Measurements from ENCODE around the gene ANAPC5. TPM values are rescaled to one million over a fixed set of nuclear protein-coding genes. Genes with fewer than 3 reads are reported as not detected.

Gene ANAPC5
- total RNA-seq, 1 experiment from 2014 or later, result 101 TPM

- Mint-ChIP-seq H3K36me3 (ENCODE audit: insufficient read depth in 1 of 3, low read depth in 3 of 3) (peaks cover 31 to 56% (median 49%) of the 10 kb centered on the region in 3 experiments; a peak in 6 of 7 replicates), H3K27ac (peak overlapping the region in 2 of 3 experiments; percentile 9 to 54; a peak in 3 of 7 replicates), H3K27me3 (ENCODE audit: low read depth) (no peaks in the 10 kb centered on the region), H3K4me1 (no peaks in the 10 kb centered on the region), H3K4me3 (no peak overlapping the region), H3K9me3 (no peaks in the 10 kb centered on the region)
- Histone ChIP-seq H3K27me3 (ENCODE audit: insufficient read depth, low read length) (no peaks in the 10 kb centered on the region), H2AFZ (ENCODE audit: low read length) (no peak overlapping the region), H3K79me2 (ENCODE audit: insufficient read depth, low read length) (no peaks in the 10 kb centered on the region), H4K8ac (replicated peaks; ENCODE audit: insufficient read length, low read depth, low read length) (no peak overlapping the region), H3K23ac (ENCODE audit: insufficient read length, low read depth, low read length) (no peak overlapping the region), H2BK15ac (ENCODE audit: low read depth, low read length) (no peak overlapping the region), H2BK5ac (ENCODE audit: insufficient read length, low read length) (no peak overlapping the region), H3K9me3 (ENCODE audit: control insufficient read depth, low read depth, low read length) (no peaks in the 10 kb centered on the region), H3K4ac (ENCODE audit: low read depth, low read length) (no peak overlapping the region), H3T11ph (ENCODE audit: low read length) (no peak overlapping the region), H2AK5ac (ENCODE audit: insufficient read length, low read length) (no peak overlapping the region), H3K23me2 (ENCODE audit: insufficient read length, low read depth, low read length, poor library complexity, severe bottlenecking) (no peaks in the 10 kb centered on the region), H4K91ac (ENCODE audit: insufficient read length, low read depth, low read length) (no peak overlapping the region), H4K5ac (ENCODE audit: insufficient read length, low read depth, low read length) (no peak overlapping the region), H3K79me1 (ENCODE audit: insufficient read depth, low read depth, low read length, poor library complexity, severe bottlenecking) (no peaks in the 10 kb centered on the region), H3K9ac (ENCODE audit: extremely low read depth, insufficient read length, low read length) (no peak overlapping the region), H3K4me2 (ENCODE audit: insufficient read depth, insufficient read length, low read length) (no peak overlapping the region), H2BK12ac (ENCODE audit: insufficient read length, low read depth, low read length) (no peak overlapping the region), H3K14ac (ENCODE audit: insufficient read depth, low read length) (no peak overlapping the region), H3K4me1 (ENCODE audit: insufficient read depth, low read length) (no peaks in the 10 kb centered on the region), H3K56ac (ENCODE audit: insufficient read length, low read depth, low read length) (no peak overlapping the region), H2BK20ac (ENCODE audit: low read depth, low read length, poor library complexity, severe bottlenecking) (no peak overlapping the region), H2BK120ac (ENCODE audit: low read depth, low read length, poor library complexity, severe bottlenecking) (no peak overlapping the region), H4K20me1 (ENCODE audit: control insufficient read depth, insufficient read depth, insufficient read length) (no peaks in the 10 kb centered on the region), H3K18ac (ENCODE audit: insufficient read length, low read depth, low read length) (no peak overlapping the region), H3K27ac (ENCODE audit: insufficient read length, low read depth, low read length) (no peak overlapping the region)
- TF ChIP-seq, protein P1, sequence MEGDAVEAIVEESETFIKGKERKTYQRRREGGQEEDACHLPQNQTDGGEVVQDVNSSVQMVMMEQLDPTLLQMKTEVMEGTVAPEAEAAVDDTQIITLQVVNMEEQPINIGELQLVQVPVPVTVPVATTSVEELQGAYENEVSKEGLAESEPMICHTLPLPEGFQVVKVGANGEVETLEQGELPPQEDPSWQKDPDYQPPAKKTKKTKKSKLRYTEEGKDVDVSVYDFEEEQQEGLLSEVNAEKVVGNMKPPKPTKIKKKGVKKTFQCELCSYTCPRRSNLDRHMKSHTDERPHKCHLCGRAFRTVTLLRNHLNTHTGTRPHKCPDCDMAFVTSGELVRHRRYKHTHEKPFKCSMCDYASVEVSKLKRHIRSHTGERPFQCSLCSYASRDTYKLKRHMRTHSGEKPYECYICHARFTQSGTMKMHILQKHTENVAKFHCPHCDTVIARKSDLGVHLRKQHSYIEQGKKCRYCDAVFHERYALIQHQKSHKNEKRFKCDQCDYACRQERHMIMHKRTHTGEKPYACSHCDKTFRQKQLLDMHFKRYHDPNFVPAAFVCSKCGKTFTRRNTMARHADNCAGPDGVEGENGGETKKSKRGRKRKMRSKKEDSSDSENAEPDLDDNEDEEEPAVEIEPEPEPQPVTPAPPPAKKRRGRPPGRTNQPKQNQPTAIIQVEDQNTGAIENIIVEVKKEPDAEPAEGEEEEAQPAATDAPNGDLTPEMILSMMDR (conservative IDR thresholded peaks at IDR 0.05), result no peak
- no peak for DNase-seq
- WGBS (ENCODE audit: extremely low coverage, insufficient read length, low lambda C conversion rate), result no CpG with 5 or more reads among the region's 10 CpGs
Measured at GRCh38 chr12:121264951-121265515, 87.2 kb downstream of the ANAPC5 start.
